H7 (cell line): ENCODE data around the gene TMEM138. TPM values are rescaled to one million over a fixed set of nuclear protein-coding genes. Genes with fewer than 3 reads are reported as not detected.
A peak's percentile ranks its signal among the peaks of the same experiment; 100 is the strongest.

Experiments used
- DNase-seq: peaks from one replicate; pipeline ENCODE4 v3.0.0; 2012
- H3K27me3 ChIP-seq: 2 replicates; pipeline ENCODE4 v1.6.0; 2011; ENCODE audit warnings: mild to moderate bottlenecking, low read length; ENCODE audit not compliant: control insufficient read depth, insufficient read depth
- H3K36me3 ChIP-seq: replicated peaks from 2 replicates; pipeline ENCODE4 v1.5.1; 2011; ENCODE audit warnings: low read length; ENCODE audit not compliant: control insufficient read depth, insufficient read depth
- H3K4me3 ChIP-seq: 2 replicates; pipeline ENCODE4 v1.5.1; 2011; ENCODE audit warnings: low read depth, mild to moderate bottlenecking, control low read depth, low read length, moderate library complexity; ENCODE audit not compliant: insufficient read depth
- total RNA-seq: library from RNA; depleted of rRNA; stranded (reverse); fragments of >200 nt; shearing (Covaris generic); gene quantifications from 2 replicates; pipeline ENCODE4 v1.2.3, GENCODE V29; 2014; rRNA removed

The TMEM138 gene
- total RNA-seq: 23.9 and 33.9 TPM in 2 replicates

- H3K36me3 ChIP-seq: peaks cover 19% of the 10 kb centered on the region
- H3K4me3 ChIP-seq: peak within 1 kb of the TSS; percentile 93
- H3K27me3 ChIP-seq: no peaks in the 10 kb centered on the region
- peak; percentile 98 for DNase-seq
Observed at GRCh38 chr11:61361741-61362541, at the start of gene TMEM138, which contains the start of gene CYB561A3. Gene TMEM138, plus strand, starts transcription at chr11:61362374. Its CDS starts 2,017 bp downstream, at chr11:61364391. Gene CYB561A3, minus strand, starts transcription at chr11:61361882. Its CDS starts 5,169 bp downstream, at chr11:61356713.

- DNase-seq: no peak
- peaks cover 59% of the 10 kb centered on the region for H3K36me3 ChIP-seq
Observed at GRCh38 chr11:61315260-61315659, 46.9 kb upstream of the TMEM138 start.

DNA sequence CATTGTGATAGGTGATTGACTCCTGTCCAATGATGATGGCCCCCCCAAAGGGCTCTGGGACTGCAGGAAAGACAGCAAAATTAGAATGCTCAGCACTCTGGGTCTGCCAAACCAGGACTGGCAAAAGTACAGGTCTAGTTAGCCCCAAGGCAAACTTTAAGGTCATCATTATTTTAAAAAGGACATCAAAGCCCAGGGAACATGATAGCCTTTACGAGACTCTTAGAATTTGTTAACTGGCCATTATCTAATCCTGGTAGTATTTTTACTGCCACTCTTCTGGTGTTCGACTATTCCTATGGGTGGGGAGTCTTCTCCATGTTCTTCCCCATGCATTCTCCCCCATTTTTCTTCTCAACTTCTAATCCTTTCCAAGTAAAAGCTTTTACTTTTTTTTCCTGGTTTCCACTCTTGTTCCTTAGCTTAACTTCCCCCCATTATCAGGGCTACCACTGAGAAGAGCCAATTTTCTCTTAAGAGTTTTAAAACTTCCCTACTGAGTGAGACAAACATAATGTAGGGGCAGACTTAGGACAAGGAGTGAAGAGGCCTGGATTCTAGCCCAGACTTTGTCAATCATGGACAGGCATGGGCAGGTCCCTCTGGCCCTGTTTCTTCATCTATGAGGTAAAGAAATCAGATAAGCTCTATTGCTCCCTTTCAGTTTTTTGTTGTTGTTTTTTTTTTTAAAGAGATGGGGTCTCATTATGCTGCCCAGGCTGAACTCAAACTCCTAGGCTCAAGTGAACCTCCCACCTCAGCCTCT lies 36.3 kb upstream of the TMEM138 start:
- Histone ChIP-seq H3K4me3 (no peak overlapping the region), H3K27me3 (no peaks in the 10 kb centered on the region), H3K36me3 (peaks cover 51% of the 10 kb centered on the region)
- DNase-seq: no peak

More at GRCh38 chr11:61315260-61315659, 46.9 kb upstream of the TMEM138 start:
- Histone ChIP-seq H3K27me3 (no peaks in the 10 kb centered on the region), H3K4me3 (no peak overlapping the region)

- peaks cover 38% of the 10 kb centered on the region for H3K36me3 ChIP-seq
- H3K27me3 ChIP-seq: no peaks in the 10 kb centered on the region
- H3K4me3 ChIP-seq: no peak overlapping the region
- no peak for DNase-seq
Observed at GRCh38 chr11:61327669-61328071, 34.5 kb upstream of the TMEM138 start.

DNA sequence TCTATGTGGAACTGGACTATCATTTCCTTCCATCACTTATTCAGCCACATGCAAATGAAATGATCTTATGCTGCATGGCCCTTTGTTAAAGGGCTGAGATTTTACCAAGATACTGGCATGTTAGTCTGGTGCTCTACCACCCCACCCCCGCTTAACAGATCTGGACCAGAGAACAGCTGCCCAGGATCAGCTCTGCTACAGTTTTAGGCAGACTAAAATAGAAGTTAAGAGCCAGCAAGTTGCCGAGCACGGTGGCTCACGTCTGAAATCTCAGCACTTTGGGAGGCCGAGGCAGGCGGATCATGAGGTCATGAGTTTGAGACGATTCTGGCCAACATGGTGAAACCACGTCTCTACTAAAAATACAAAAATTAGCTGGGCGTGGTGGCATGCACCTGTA lies 33.8 kb upstream of the TMEM138 start:
- H3K36me3 ChIP-seq: peaks cover 32% of the 10 kb centered on the region
- DNase-seq: no peak
- no peaks in the 10 kb centered on the region for H3K27me3 ChIP-seq
- no peak overlapping the region for H3K4me3 ChIP-seq

DNA sequence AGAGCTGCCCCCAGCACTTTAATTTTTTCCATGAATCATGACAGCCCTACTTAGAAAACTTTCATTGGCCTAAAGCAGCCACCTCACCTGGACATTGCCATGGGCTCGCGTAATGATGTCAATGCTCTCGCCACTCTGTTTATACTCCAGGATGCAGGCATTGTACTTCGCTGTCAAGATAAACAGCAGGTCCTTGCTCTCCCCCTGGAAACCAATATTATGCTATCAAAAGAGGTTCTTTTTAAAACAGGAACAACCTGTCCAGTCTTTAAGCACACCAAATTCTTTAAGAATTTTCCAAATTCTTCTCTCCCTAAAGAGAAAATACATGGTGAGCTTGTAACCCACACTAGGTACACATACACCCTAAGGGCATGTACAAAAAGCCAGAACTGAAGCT lies 32.3 kb upstream of the TMEM138 start:
- H3K36me3 ChIP-seq: peaks cover 24% of the 10 kb centered on the region

GRCh38 chr11:61331651-61332050 lies 30.5 kb upstream of the TMEM138 start:
- DNase-seq: no peak
- H3K27me3 ChIP-seq: no peaks in the 10 kb centered on the region
- peak overlapping the region; percentile 97 for H3K4me3 ChIP-seq
- peaks cover 17% of the 10 kb centered on the region for H3K36me3 ChIP-seq

More for the DNA sequence above, 32.3 kb upstream of the TMEM138 start:
- no peak for DNase-seq
- H3K4me3 ChIP-seq: no peak overlapping the region
- no peaks in the 10 kb centered on the region for H3K27me3 ChIP-seq

GRCh38 chr11:61332281-61332796 lies 29.8 kb upstream of the TMEM138 start:
- peak overlapping the region; percentile 97 for H3K4me3 ChIP-seq
- DNase-seq: peak; percentile 82

GRCh38 chr11:61332797-61333549 lies 29.2 kb upstream of the TMEM138 start, which contains the start of the genes DDB1 and TKFC:
Gene DDB1, minus strand, starts transcription at chr11:61333105. Its CDS starts 137 bp downstream, at chr11:61332968.
Gene TKFC, plus strand, starts transcription at chr11:61333228. Its CDS starts 1,501 bp downstream, at chr11:61334729.
- DNase-seq: peak; percentile 99
- Histone ChIP-seq H3K4me3 (peak within 1 kb of the TSS; percentile 97), H3K36me3 (peaks cover 12% of the 10 kb centered on the region), H3K27me3 (no peaks in the 10 kb centered on the region)

More at GRCh38 chr11:61332281-61332796, 29.8 kb upstream of the TMEM138 start:
- peaks cover 15% of the 10 kb centered on the region for H3K36me3 ChIP-seq
- no peaks in the 10 kb centered on the region for H3K27me3 ChIP-seq

DNA sequence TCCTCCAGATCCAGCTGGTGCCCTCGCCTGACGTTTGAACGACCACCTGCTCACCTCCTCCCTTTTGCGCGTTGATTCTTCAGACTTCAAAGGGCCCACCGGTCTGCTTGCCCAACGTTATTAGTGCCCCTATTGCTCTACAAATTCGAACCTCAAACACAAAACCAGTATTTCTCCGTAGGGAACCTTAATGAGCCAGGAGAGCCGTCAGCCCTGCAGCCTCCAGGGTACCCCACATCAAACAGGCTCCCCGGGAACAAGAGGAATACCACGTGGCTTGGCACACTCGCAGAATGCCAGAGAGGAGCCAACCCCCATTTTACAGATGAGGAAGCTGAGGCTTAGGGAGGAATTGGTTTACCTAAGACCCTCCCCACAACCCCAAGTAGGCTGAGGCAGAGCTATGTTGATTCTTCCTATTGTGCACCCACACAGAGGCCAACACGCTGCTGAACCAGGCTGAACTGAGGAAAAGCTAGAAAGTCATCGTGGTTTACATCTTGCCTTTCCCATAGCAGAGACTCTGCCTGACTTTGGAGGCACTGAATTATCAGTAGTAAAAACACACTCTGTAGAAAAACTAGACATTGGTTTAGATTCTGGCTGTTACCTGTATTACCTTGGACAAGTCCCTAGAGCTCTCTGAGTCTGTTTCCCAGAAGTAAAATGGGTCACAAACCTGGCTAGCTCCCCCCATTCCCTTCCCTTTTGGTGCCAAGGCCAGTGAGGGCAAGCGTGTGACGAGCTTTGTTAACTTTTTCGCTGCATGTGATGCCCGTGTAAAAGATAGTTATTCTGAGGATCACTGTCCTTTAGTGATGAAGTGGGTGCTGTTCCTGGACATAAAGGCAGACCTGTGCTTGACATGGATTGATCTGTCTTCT lies 28.4 kb upstream of the TMEM138 start:
- Histone ChIP-seq H3K36me3 (peaks cover 12% of the 10 kb centered on the region), H3K4me3 (peak overlapping the region; percentile 97), H3K27me3 (no peaks in the 10 kb centered on the region)
- no peak for DNase-seq

GRCh38 chr11:61334434-61335354 lies 27.5 kb upstream of the TMEM138 start:
- H3K4me3 ChIP-seq: no peak overlapping the region
- no peaks in the 10 kb centered on the region for H3K27me3 ChIP-seq
- DNase-seq: no peak
- H3K36me3 ChIP-seq: peaks cover 4% of the 10 kb centered on the region

- Histone ChIP-seq H3K36me3 (peaks cover 1% of the 10 kb centered on the region; the same call in 1 of the 2 replicates), H3K4me3 (no peak overlapping the region), H3K27me3 (no peaks in the 10 kb centered on the region)
- DNase-seq: no peak
Observed at GRCh38 chr11:61335355-61335710, 26.8 kb upstream of the TMEM138 start.
